PFSK-1 (cell line): ENCODE data around the gene MYDGF.

Source experiments
- FOXP2 ChIP-seq: optimal IDR thresholded peaks from 2 replicates; pipeline ENCODE3; 2011; ENCODE audit warnings: borderline replicate concordance, control low read depth, inconsistent platforms; ENCODE audit not compliant: insufficient read depth; ENCODE audit errors: extremely low read length, extremely low read depth
- POLR2AphosphoS5 ChIP-seq: IDR thresholded peaks from 2 replicates; pipeline ENCODE4 v1.6.1; 2012; ENCODE audit warnings: low read depth, mild to moderate bottlenecking, control low read depth, low read length, moderate library complexity
- SIN3A ChIP-seq: IDR thresholded peaks from 2 replicates; pipeline ENCODE4 v1.6.1; 2012; ENCODE audit warnings: mild to moderate bottlenecking, low read length, moderate library complexity, borderline replicate concordance; ENCODE audit not compliant: insufficient read depth
- TAF1 ChIP-seq: IDR thresholded peaks from 2 replicates; pipeline ENCODE4 v1.6.1; 2012; ENCODE audit warnings: low read length, control low read depth, borderline replicate concordance; ENCODE audit not compliant: insufficient read depth
- TF ChIP-seq, protein P1 (sequence below), 2 experiments: IDR thresholded peaks; 2 replicates each; pipeline versions ENCODE4 v1.6.1 to v1.8.0; 2011 to 2012; ENCODE audit warnings: low read depth in 2 of 2, low read length in 2 of 2, control low read depth in 1 of 2, inconsistent platforms in 1 of 2, mild to moderate bottlenecking in 1 of 2, moderate library complexity in 1 of 2; ENCODE audit not compliant: insufficient read depth in 1 of 2

Gene MYDGF

DNA sequence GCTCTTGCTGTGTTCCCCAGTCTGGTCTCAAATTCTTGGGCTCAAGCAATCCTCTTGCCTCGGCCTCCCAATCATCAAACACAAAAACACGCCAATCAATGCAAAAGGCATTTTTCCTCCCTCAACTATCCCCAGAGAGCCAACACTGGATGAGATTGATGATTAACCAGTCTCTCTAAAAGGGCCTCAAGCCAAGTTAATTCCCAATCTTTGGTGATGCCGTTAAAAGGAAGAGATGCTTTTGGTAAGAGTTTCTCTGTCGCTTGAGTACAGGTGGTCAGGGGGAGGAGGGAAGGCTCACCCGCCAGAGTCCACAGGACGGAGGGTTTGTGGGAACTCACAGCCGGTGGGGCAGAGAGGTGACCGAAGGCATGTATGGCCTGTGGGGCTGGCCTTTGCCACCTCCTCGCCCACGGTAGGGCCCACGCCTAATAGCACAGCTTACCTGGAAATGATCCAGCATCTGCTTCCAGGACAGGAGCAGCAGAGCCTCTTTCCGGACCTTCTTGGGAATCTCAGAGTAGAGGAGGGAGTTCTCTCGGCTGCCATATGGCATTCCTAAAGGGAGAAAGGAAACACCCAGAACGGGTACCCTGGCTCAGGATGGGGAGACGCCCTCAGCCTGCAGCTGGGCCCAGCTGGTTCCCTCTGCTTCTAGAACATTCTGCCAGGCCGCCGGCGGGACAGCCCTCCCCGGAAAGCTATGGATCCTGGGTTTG, 35.4 kb upstream of the MYDGF start:
- TF ChIP-seq, protein P1, sequence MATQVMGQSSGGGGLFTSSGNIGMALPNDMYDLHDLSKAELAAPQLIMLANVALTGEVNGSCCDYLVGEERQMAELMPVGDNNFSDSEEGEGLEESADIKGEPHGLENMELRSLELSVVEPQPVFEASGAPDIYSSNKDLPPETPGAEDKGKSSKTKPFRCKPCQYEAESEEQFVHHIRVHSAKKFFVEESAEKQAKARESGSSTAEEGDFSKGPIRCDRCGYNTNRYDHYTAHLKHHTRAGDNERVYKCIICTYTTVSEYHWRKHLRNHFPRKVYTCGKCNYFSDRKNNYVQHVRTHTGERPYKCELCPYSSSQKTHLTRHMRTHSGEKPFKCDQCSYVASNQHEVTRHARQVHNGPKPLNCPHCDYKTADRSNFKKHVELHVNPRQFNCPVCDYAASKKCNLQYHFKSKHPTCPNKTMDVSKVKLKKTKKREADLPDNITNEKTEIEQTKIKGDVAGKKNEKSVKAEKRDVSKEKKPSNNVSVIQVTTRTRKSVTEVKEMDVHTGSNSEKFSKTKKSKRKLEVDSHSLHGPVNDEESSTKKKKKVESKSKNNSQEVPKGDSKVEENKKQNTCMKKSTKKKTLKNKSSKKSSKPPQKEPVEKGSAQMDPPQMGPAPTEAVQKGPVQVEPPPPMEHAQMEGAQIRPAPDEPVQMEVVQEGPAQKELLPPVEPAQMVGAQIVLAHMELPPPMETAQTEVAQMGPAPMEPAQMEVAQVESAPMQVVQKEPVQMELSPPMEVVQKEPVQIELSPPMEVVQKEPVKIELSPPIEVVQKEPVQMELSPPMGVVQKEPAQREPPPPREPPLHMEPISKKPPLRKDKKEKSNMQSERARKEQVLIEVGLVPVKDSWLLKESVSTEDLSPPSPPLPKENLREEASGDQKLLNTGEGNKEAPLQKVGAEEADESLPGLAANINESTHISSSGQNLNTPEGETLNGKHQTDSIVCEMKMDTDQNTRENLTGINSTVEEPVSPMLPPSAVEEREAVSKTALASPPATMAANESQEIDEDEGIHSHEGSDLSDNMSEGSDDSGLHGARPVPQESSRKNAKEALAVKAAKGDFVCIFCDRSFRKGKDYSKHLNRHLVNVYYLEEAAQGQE (IDR thresholded peaks at IDR 0.05; ENCODE audit: insufficient read depth in 1 of 2, low read depth in 2 of 2, low read length in 2 of 2) = no peak
- TF ChIP-seq FOXP2 = no peak
- TF ChIP-seq SIN3A = no peak
- TF ChIP-seq POLR2AphosphoS5 = no peak
- TF ChIP-seq TAF1 = no peak

DNA sequence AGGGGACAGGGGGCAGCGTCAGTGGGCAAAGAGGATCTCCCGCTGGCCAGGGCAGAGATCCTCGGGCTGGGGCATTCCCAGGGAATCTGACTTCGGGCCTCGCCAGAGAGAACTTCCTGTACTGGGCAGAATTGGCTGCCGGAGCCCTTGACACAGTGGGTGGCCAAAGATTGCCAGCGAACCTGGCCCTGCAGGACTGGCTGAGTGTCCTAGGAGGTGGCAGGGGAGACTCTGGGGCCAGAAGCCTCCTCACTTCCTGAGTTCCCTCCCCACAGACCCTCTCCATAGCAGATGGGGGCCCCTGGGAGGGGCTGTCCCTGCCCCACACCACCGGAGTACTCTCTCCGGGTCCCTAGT, 34.2 kb upstream of the MYDGF start:
- TF ChIP-seq TAF1 = no peak
- TF ChIP-seq, protein P1 (IDR thresholded peaks at IDR 0.05; ENCODE audit: insufficient read depth in 1 of 2, low read depth in 2 of 2, low read length in 2 of 2) = no peak
- TF ChIP-seq FOXP2 = no peak
- no peak for TF ChIP-seq POLR2AphosphoS5
- TF ChIP-seq SIN3A = no peak

DNA sequence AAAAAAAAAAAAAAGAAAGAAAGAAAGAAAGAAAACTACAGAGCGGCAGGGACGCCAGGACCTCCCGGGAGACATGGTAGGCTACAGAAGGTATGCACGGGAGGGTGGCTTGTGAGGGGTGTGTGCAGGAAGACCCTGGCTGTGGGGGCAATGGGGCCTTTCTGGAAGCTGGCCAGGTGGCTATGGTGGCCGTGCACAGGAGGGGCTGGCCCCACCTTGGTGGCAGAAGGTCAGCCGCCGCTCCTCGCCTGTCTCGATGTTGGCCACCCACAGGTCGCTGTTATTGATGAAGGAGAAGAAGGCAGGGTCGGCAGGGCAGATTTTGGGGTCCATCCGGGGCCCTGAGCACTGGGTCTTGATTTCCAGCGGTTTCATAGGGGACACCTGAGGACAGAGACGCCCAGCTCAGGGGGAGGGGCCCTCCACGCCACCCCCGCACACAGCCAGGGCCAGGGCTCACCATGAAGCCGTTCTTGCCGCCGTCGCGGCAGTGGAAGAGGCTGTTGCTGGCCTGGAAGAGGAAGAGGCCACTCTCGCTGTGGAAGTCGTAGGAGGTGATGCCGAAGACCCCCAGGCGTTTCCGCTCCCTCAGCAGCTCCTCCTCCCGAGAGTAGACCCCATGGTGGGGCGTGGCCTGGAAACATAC, 33.7 kb upstream of the MYDGF start:
- TF ChIP-seq POLR2AphosphoS5 (no peak), TAF1 (no peak), SIN3A (no peak), FOXP2 (no peak)
- TF ChIP-seq, protein P1 (IDR thresholded peaks at IDR 0.05; ENCODE audit: insufficient read depth in 1 of 2, low read depth in 2 of 2, low read length in 2 of 2) = no peak

DNA sequence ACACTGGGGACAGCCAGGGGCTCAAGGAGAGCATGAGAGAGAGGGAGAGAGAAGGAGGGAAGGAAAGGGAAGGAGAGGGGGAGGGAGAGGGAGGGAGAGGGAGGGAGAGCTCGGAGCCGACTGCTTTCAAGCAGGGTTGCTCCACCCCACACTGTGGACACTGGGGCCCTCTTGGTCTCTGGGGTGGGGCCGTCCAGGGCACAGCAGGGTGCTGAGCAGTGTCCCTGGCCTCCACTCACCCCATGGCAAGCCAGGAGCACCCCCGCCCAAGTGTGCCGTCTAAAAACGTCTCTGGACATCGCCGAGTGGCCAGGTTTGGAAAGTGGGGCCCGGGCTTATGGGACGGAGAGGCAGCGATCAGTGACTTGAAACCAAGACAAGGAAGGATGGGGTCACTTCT, 32.6 kb upstream of the MYDGF start:
- TF ChIP-seq POLR2AphosphoS5 = no peak
- TF ChIP-seq SIN3A = no peak
- no peak for TF ChIP-seq FOXP2
- TF ChIP-seq TAF1 = no peak
- TF ChIP-seq, protein P1 (IDR thresholded peaks at IDR 0.05; ENCODE audit: insufficient read depth in 1 of 2, low read depth in 2 of 2, low read length in 2 of 2) = no peak
